Ovary (tissue), 3 donors: ENCODE data around the gene MRPL9.

Experiments used
- POLR2A ChIP-seq: fragments of 450-650 bp; IDR thresholded peaks from one replicate; pipeline ENCODE4 v1.6.1; 2017; ENCODE audit warnings: antibody characterized with exemption, mild to moderate bottlenecking, moderate library complexity
- TF ChIP-seq, protein P1 (sequence below), 3 donors: fragments of 450-650 bp in 2 of 3; fragments of 200-600 bp in 1 of 3; IDR thresholded peaks; one replicate each; pipeline versions ENCODE4 v1.5.1 to v1.8.0; 2016 to 2022; ENCODE audit warnings: antibody characterized with exemption in 3 of 3, mild to moderate bottlenecking in 1 of 3
- donor health status: DM: no; HTN: no; CAD: no.

DNA sequence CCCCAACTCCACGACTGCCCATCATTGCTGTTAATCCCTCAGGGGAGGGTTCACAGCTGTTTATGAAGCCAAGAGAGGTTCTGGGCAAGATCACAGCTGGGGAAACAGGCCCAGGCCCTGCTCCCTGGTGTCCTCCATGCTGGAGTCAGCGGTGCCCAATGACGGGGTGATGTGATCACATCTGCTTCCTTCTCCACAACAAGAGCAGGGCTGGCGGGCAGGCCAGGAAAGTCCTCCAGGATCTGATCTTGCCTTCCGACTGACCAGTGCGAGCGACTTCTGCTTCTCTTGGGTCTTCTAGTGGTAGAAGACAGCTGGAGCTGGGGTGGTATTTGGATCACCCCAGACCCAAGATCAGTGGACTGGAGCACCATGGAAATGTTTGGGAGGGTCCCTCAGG lies 42.9 kb upstream of the MRPL9 start:
- TF ChIP-seq, protein P1, sequence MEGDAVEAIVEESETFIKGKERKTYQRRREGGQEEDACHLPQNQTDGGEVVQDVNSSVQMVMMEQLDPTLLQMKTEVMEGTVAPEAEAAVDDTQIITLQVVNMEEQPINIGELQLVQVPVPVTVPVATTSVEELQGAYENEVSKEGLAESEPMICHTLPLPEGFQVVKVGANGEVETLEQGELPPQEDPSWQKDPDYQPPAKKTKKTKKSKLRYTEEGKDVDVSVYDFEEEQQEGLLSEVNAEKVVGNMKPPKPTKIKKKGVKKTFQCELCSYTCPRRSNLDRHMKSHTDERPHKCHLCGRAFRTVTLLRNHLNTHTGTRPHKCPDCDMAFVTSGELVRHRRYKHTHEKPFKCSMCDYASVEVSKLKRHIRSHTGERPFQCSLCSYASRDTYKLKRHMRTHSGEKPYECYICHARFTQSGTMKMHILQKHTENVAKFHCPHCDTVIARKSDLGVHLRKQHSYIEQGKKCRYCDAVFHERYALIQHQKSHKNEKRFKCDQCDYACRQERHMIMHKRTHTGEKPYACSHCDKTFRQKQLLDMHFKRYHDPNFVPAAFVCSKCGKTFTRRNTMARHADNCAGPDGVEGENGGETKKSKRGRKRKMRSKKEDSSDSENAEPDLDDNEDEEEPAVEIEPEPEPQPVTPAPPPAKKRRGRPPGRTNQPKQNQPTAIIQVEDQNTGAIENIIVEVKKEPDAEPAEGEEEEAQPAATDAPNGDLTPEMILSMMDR (IDR thresholded peaks at IDR 0.05), result no peak
- no peak for TF ChIP-seq POLR2A
